Kidney (tissue), 14 donors: ENCODE data around the gene DSG2. TPM values are rescaled to one million over a fixed set of nuclear protein-coding genes. Genes with fewer than 3 reads are reported as not detected.
A peak's percentile ranks its signal among the peaks of the same experiment; 100 is the strongest.

Experiments used
- DNase-seq, 5 donors: peaks; one replicate each; pipeline ENCODE4 v3.0.0-alpha.2; 2013 to 2020
- FAIRE-seq: peaks from 2 replicates; lab custom pipeline; 2012; peaks lifted over from hg19 to GRCh38; lab: Jason Lieb, UNC
- H3K27ac ChIP-seq, 2 donors: one replicate each; pipeline ENCODE4 v1.7.0; 2013; ENCODE audit warnings: low read depth in 2 of 2, low read length in 2 of 2, inconsistent platforms in 1 of 2
- H3K27me3 ChIP-seq: one replicate; pipeline ENCODE4 v1.7.1; 2013; ENCODE audit warnings: low read length, inconsistent platforms; ENCODE audit not compliant: control insufficient read depth, insufficient read depth
- H3K36me3 ChIP-seq, 3 donors: one replicate each; pipeline versions ENCODE4 v1.7.0 to v1.7.1; 2013; ENCODE audit warnings: low read length in 3 of 3, control low read depth in 1 of 3, inconsistent platforms in 1 of 3; ENCODE audit not compliant: insufficient read depth in 3 of 3, control insufficient read depth in 2 of 3
- H3K4me1 ChIP-seq, 3 donors: one replicate each; pipeline versions ENCODE4 v1.7.0 to v1.7.1; 2013; ENCODE audit warnings: low read length in 3 of 3, inconsistent platforms in 1 of 3, low read depth in 1 of 3; ENCODE audit not compliant: control insufficient read depth in 2 of 3, insufficient read depth in 2 of 3
- H3K4me3 ChIP-seq, 3 donors: one replicate each; pipeline versions ENCODE4 v1.7.0 to v1.8.1; 2013; ENCODE audit warnings: low read length in 3 of 3, control low read depth in 1 of 3, inconsistent platforms in 1 of 3
- H3K9ac ChIP-seq, 3 donors: one replicate each; pipeline versions ENCODE4 v1.7.0 to v1.7.1; 2013; ENCODE audit warnings: low read length in 3 of 3, control low read depth in 1 of 3, inconsistent platforms in 1 of 3
- H3K9me3 ChIP-seq, 3 donors: one replicate each; pipeline versions ENCODE4 v1.7.0 to v1.7.1; 2013; ENCODE audit warnings: low read length in 3 of 3, control low read depth in 1 of 3, inconsistent platforms in 1 of 3; ENCODE audit not compliant: control insufficient read depth in 2 of 3, insufficient read depth in 1 of 3
- intact Hi-C: fragments of 100-400 bp; cut with DNase I; formaldehyde crosslinking; loops from one replicate; pipeline ENCODE4 v1.11.1; 2022
- polyA plus RNA-seq: library from polyadenylated mRNA; stranded (reverse); fragments of 350-450 nt; fragmentation: Illumina TruSeq; extraction: RNeasy Lipid Tissue Mini Kit (QIAGEN cat#74804); gene quantifications from one replicate; pipeline ENCODE4 v1.2.3, GENCODE V29; 2014; ENCODE audit warnings: low read depth, low replicate concordance; ENCODE audit not compliant: insufficient read depth
- total RNA-seq: library from RNA; stranded (reverse); fragmentation: NEBNext Ultra II Directional; extraction: Animal tissue kit (Norgen Biotek cat#: 25700); gene quantifications from one replicate; pipeline ENCODE4 v1.2.1, GENCODE V29; 2021
- TF ChIP-seq, protein P1 (sequence below): IDR thresholded peaks from 3 replicates; pipeline ENCODE4 v1.5.1; 2012; ENCODE audit warnings: mild to moderate bottlenecking, moderate library complexity, borderline replicate concordance; ENCODE audit not compliant: insufficient read depth; ENCODE audit errors: extremely low read depth
- donor health status: control.
- donor health status: control.
- donor health status: control.
- donor health status: control.
- donor health status: control.
- donor health status: DM: yes; HTN: yes; CAD: no.
- donor health status: Normal renal cell carcinoma (clear cell type).

Gene DSG2
- total and polyA plus RNA-seq, 2 donors from 2014 or later: 20.5 to 63.0 TPM

- no peaks in the 10 kb centered on the region for H3K4me1 ChIP-seq
- intact Hi-C loops: no loop called here
Observed at GRCh38 chr18:31596081-31596872, 98.3 kb downstream of the DSG2 start.

DNA sequence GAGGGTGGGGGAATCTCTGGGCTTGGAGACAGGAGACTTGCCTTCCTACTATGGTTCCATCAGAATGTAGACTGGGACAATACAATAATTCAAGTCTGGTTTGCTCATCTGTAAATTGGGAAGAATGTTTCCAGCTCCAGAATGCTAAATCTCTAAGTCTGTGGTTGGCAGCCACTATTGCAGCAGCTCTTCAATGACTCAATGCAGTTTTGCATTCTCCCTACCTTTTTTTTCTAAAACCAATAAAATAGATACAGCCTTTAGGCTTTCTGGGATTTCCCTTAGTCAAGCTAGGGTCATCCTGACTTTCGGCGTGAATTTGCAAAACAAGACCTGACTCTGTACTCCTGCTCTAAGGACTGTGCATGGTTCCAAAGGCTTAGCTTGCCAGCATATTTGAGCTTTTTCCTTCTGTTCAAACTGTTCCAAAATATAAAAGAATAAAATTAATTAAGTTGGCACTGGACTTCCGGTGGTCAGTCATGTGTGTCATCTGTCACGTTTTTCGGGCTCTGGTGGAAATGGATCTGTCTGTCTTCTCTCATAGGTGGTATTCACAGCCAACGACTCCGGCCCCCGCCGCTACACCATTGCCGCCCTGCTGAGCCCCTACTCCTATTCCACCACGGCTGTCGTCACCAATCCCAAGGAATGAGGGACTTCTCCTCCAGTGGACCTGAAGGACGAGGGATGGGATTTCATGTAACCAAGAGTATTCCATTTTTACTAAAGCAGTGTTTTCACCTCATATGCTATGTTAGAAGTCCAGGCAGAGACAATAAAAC is 100.2 kb downstream of the DSG2 start:
- Histone ChIP-seq H3K4me3 (no peak overlapping the region), H3K9me3 (no peaks in the 10 kb centered on the region), H3K9ac (no peak overlapping the region), H3K27ac (no peak overlapping the region), H3K27me3 (no peaks in the 10 kb centered on the region), H3K4me1 (no peaks in the 10 kb centered on the region), H3K36me3 (no peaks in the 10 kb centered on the region)
- DNase-seq (no peak), FAIRE-seq (no peak)
- intact Hi-C loops: no loop called here
- TF ChIP-seq, protein P1, sequence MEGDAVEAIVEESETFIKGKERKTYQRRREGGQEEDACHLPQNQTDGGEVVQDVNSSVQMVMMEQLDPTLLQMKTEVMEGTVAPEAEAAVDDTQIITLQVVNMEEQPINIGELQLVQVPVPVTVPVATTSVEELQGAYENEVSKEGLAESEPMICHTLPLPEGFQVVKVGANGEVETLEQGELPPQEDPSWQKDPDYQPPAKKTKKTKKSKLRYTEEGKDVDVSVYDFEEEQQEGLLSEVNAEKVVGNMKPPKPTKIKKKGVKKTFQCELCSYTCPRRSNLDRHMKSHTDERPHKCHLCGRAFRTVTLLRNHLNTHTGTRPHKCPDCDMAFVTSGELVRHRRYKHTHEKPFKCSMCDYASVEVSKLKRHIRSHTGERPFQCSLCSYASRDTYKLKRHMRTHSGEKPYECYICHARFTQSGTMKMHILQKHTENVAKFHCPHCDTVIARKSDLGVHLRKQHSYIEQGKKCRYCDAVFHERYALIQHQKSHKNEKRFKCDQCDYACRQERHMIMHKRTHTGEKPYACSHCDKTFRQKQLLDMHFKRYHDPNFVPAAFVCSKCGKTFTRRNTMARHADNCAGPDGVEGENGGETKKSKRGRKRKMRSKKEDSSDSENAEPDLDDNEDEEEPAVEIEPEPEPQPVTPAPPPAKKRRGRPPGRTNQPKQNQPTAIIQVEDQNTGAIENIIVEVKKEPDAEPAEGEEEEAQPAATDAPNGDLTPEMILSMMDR: no peak

More at GRCh38 chr18:31596081-31596872, 98.3 kb downstream of the DSG2 start:
- Histone ChIP-seq H3K4me3 (no peak overlapping the region), H3K36me3 (no peaks in the 10 kb centered on the region), H3K27me3 (no peaks in the 10 kb centered on the region), H3K27ac (no peak overlapping the region), H3K9me3 (no peaks in the 10 kb centered on the region), H3K9ac (no peak overlapping the region)
- FAIRE-seq (no peak), DNase-seq (peak in 1 of 5 donors; percentile 27)
- TF ChIP-seq, protein P1: no peak

Other genes with a start within 250 kb of the DSG2 start
- gene DSG1, start 180.0 kb upstream of the DSG2 start, total RNA-seq: not detected
- not detected for gene DSG1, start 180.0 kb upstream of the DSG2 start, polyA plus RNA-seq
- gene DSG4, start 121.4 kb upstream of the DSG2 start, total RNA-seq: not detected
- gene DSG4, start 121.4 kb upstream of the DSG2 start, polyA plus RNA-seq: not detected
- not detected for gene DSG3, start 50.4 kb upstream of the DSG2 start, total RNA-seq
- gene DSG3, start 50.4 kb upstream of the DSG2 start, polyA plus RNA-seq: not detected
- gene TTR, start 93.7 kb downstream of the DSG2 start, total RNA-seq: not detected
- 4.4 TPM for gene TTR, start 93.7 kb downstream of the DSG2 start, polyA plus RNA-seq
- 4.2 TPM for gene B4GALT6, start 186.4 kb downstream of the DSG2 start, total RNA-seq
- gene B4GALT6, start 186.4 kb downstream of the DSG2 start, polyA plus RNA-seq: 2.1 TPM